ENCODE measurements around the gene PGF. TPM values are rescaled to one million over a fixed set of nuclear protein-coding genes. Genes with fewer than 3 reads are reported as not detected.
A peak's percentile ranks its signal among the peaks of the same experiment; 100 is the strongest.

PGF gene
- 1.2 TPM for polyA plus RNA-seq (2013, experiment 1 of 2)
- polyA plus RNA-seq (2013, experiment 2 of 2): 1.3 TPM

DNA sequence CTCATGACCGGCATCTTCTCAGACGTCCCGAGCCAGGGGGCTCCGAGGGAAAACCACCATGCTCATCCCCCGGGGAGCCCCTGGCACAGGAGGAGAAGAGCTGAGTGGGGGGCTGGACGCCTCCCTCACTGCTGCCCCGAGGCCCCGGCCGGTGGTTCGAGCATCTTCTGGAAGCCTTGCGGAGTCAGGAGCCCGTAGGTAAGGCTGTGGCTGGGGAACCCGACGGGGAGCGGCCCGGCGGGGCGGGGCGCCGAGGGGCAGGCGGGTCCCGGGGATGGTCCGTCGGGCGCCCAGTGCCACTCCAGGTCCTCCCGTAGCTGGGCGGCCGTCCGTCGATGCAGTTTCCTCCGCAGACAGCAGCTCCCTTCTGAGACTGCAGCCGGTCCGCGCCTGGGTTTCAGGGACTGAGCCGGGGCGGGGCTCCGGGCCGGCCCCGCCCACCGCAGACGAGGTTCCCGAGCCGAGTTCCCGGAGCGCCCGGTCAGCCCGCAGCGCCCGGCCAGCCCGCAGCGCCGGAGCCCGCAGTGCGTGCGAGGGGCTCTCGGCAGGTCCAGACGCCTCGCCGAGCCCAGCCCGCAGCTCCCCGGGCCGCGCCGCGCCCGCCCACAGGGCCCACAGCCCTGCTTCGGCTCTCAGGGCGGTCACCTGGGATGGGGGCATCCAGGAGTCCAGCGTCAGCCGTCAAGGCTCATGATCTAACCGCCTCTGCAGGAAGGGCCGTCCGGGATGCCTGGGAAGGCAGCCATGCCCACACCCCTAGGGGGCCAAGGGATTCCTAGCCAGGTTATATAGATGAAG is at the start of gene PGF:
Gene PGF, minus strand, starts transcription at position 369 of the 798 bp plus-strand sequence. Its CDS starts 355 bp downstream, at position 14.
- peak within 1 kb of the TSS; percentile 35 for H3K18ac ChIP-seq (ENCODE audit: low read length)
- H3K36me3 ChIP-seq (ENCODE audit: control insufficient read depth, insufficient read depth, low read length): no peaks in the 10 kb centered on the region
- H3K23ac ChIP-seq (ENCODE audit: low read length): no peak within 1 kb of the TSS
- peak within 1 kb of the TSS; percentile 83 for H3K56ac ChIP-seq (ENCODE audit: low read length)
- no peak within 1 kb of the TSS for H3K27ac ChIP-seq (ENCODE audit: low read depth, low read length)
- peak within 1 kb of the TSS; percentile 51 for H3K4me3 ChIP-seq (ENCODE audit: low read length)
- no peak within 1 kb of the TSS for H2BK5ac ChIP-seq (ENCODE audit: low read length)
- no peaks in the 10 kb centered on the region for H3K27me3 ChIP-seq (ENCODE audit: insufficient read depth, low read length, poor library complexity)
- peak; percentile 70 for DNase-seq
- H2BK15ac ChIP-seq (replicated peaks; ENCODE audit: low read depth): no peak within 1 kb of the TSS
- H3K4ac ChIP-seq (ENCODE audit: low read depth, low read length): peak within 1 kb of the TSS; percentile 4
- H3K4me2 ChIP-seq (ENCODE audit: low read length): peak within 1 kb of the TSS; percentile 66
- peaks cover 2% of the 10 kb centered on the region for H3K4me1 ChIP-seq (ENCODE audit: control insufficient read depth, low read depth, low read length)
- no peaks in the 10 kb centered on the region for H3K79me1 ChIP-seq (ENCODE audit: low read length)
- H3K9ac ChIP-seq (ENCODE audit: low read length): peak within 1 kb of the TSS; percentile 68
- no peak within 1 kb of the TSS for H4K5ac ChIP-seq (ENCODE audit: low read length)
- no peak within 1 kb of the TSS for H2AK5ac ChIP-seq (ENCODE audit: low read length)
- WGBS (ENCODE audit: extremely low coverage, insufficient coverage, low lambda C conversion rate): no CpG with 5 or more reads among the region's 73 CpGs
- H4K8ac ChIP-seq (ENCODE audit: low read depth, low read length): no peak within 1 kb of the TSS
- H3K79me2 ChIP-seq (ENCODE audit: control insufficient read depth, insufficient read depth, low read length): no peaks in the 10 kb centered on the region
- no peak within 1 kb of the TSS for H2BK120ac ChIP-seq (ENCODE audit: low read depth, low read length)

DNA sequence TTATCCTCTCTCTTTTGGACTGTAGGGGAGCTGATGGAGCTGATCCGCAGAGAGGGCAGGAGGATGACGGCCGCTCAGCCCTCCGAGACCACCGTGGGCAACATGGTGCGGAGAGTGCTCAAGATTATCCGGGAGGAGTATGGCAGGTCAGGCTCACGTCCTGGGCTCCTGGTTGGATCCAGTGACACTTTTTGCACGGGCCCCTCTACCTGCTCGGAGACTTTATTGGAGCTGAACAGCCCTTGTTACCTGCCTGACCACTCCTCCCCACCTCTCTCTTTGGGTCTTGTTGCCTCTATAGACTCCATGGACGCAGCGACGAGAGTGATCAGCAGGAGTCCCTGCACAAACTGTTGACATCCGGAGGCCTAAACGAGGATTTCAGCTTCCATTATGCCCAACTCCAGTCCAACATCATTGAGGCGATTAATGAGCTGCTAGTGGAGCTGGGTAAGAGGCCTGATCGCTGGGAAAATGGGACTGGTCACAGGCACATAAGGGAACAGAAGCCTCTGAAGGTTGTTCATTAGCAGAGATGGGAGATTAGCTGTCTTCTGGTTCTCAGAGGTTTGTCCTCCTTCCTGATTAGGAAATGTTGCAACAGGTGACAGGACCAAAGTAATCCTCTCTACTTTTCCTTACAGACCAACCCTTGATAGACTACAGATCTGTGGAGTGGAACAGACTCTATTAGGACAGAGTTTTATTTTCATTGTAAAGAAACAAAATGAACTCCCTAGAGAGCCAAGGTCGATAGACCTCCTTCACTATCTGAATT is 48.0 kb upstream of the PGF start:
- peaks cover 8% of the 10 kb centered on the region for H3K36me3 ChIP-seq (ENCODE audit: control insufficient read depth, insufficient read depth, low read length)
- WGBS (ENCODE audit: extremely low coverage, insufficient coverage, low lambda C conversion rate): no CpG with 5 or more reads among the region's 18 CpGs
- H3K27ac ChIP-seq (ENCODE audit: low read depth, low read length): no peak overlapping the region
- H2BK120ac ChIP-seq (ENCODE audit: low read depth, low read length): no peak overlapping the region
- no peak overlapping the region for H2BK5ac ChIP-seq (ENCODE audit: low read length)
- H3K4me3 ChIP-seq (ENCODE audit: low read length): peak overlapping the region; percentile 97
- no peak overlapping the region for H4K8ac ChIP-seq (ENCODE audit: low read depth, low read length)
- H3K23ac ChIP-seq (ENCODE audit: low read length): no peak overlapping the region
- H3K56ac ChIP-seq (ENCODE audit: low read length): peak overlapping the region; percentile 95
- H3K4me2 ChIP-seq (ENCODE audit: low read length): peak overlapping the region; percentile 92
- H3K18ac ChIP-seq (ENCODE audit: low read length): no peak overlapping the region
- H3K9ac ChIP-seq (ENCODE audit: low read length): peak overlapping the region; percentile 95
- H3K4ac ChIP-seq (ENCODE audit: low read depth, low read length): no peak overlapping the region
- H4K5ac ChIP-seq (ENCODE audit: low read length): no peak overlapping the region
- H3K79me1 ChIP-seq (ENCODE audit: low read length): peaks cover 13% of the 10 kb centered on the region
- peaks cover 17% of the 10 kb centered on the region for H3K79me2 ChIP-seq (ENCODE audit: control insufficient read depth, insufficient read depth, low read length)
- peak; percentile 20 for DNase-seq
- H2AK5ac ChIP-seq (ENCODE audit: low read length): no peak overlapping the region
- no peak overlapping the region for H2BK15ac ChIP-seq (replicated peaks; ENCODE audit: low read depth)
- no peaks in the 10 kb centered on the region for H3K4me1 ChIP-seq (ENCODE audit: control insufficient read depth, low read depth, low read length)
- H3K27me3 ChIP-seq (ENCODE audit: insufficient read depth, low read length, poor library complexity): no peaks in the 10 kb centered on the region

DNA sequence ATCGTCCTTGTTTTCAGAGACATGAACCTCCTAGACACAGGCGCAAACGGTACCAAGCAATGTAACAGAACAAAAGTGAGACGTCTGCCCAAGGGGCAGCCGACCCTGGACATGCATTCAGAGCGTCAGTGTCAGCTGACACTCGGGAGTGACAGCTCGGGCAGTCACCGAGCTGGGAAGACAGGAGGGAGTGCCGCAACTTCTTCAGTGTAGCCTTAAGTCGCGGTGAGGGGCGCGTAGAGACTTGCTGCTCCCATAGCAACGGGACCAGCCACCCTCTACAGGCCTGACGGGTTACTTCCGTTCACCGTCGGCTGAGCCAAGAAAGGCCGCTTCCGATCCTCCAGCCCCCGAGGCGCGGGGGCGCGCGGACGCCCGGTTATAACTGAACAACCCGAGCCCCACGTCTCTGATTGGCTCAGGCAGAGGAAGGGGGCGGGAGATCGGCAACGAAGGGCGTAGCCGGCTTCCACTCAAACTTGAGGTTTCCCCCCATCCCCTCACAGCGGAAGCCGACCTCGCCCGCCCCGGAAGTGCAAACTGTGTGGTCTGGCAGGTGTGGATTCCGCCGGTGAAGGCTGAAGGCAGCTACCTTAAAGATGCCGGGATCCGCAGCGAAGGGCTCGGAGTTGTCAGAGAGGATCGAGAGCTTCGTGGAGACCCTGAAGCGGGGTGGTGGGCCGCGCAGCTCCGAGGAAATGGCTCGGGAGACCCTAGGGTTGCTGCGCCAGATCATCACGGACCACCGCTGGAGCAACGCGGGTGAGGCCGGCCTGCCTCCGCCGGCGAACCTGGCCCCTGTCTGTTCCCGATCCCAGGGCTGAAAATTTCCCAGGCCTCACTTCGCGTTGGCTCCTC is 47.2 kb upstream of the PGF start, which contains the start of gene EIF2B2:
Gene EIF2B2, plus strand, starts transcription at position 530 of the 858 bp plus-strand sequence. Its CDS starts 70 bp downstream, at position 600.
- Histone ChIP-seq H3K9ac (ENCODE audit: low read length) (peak within 1 kb of the TSS; percentile 95), H3K4ac (ENCODE audit: low read depth, low read length) (no peak within 1 kb of the TSS), H3K4me1 (ENCODE audit: control insufficient read depth, low read depth, low read length) (no peaks in the 10 kb centered on the region), H3K4me2 (ENCODE audit: low read length) (peak within 1 kb of the TSS; percentile 92), H3K27ac (ENCODE audit: low read depth, low read length) (peak within 1 kb of the TSS; percentile 18), H2AK5ac (ENCODE audit: low read length) (no peak within 1 kb of the TSS), H2BK15ac (replicated peaks; ENCODE audit: low read depth) (no peak within 1 kb of the TSS), H2BK120ac (ENCODE audit: low read depth, low read length) (no peak within 1 kb of the TSS), H3K56ac (ENCODE audit: low read length) (peak within 1 kb of the TSS; percentile 95), H3K79me2 (ENCODE audit: control insufficient read depth, insufficient read depth, low read length) (peaks cover 17% of the 10 kb centered on the region), H3K23ac (ENCODE audit: low read length) (no peak within 1 kb of the TSS), H3K27me3 (ENCODE audit: insufficient read depth, low read length, poor library complexity) (no peaks in the 10 kb centered on the region), H3K4me3 (ENCODE audit: low read length) (peak within 1 kb of the TSS; percentile 97), H4K5ac (ENCODE audit: low read length) (no peak within 1 kb of the TSS), H3K18ac (ENCODE audit: low read length) (no peak within 1 kb of the TSS), H4K8ac (ENCODE audit: low read depth, low read length) (no peak within 1 kb of the TSS), H3K36me3 (ENCODE audit: control insufficient read depth, insufficient read depth, low read length) (peaks cover 5% of the 10 kb centered on the region), H2BK5ac (ENCODE audit: low read length) (no peak within 1 kb of the TSS), H3K79me1 (ENCODE audit: low read length) (peaks cover 13% of the 10 kb centered on the region)
- peak; percentile 99 for DNase-seq
- WGBS (ENCODE audit: extremely low coverage, insufficient coverage, low lambda C conversion rate): no CpG with 5 or more reads among the region's 66 CpGs

DNA sequence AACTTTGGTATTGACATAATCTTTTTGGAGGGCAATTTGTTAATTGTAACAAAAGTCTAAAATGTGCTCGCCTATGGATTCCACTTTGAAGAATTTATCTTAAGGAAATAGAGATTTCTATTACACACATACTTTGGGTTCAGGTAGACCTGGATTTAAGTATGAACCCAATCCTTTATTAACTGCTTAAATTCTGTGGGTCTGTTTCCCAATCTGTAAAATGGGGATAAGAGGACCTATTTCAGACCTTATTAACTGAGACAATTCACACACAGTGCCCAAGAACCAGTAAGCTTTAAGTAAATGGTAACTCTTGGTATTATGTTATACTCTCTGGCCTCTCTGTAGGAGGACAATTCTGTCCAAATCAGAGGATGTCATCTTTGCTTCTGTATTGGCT is 46.5 kb upstream of the PGF start:
- Histone ChIP-seq H3K79me2 (ENCODE audit: control insufficient read depth, insufficient read depth, low read length) (peaks cover 17% of the 10 kb centered on the region), H3K4me1 (ENCODE audit: control insufficient read depth, low read depth, low read length) (no peaks in the 10 kb centered on the region), H3K4ac (ENCODE audit: low read depth, low read length) (no peak overlapping the region), H3K4me2 (ENCODE audit: low read length) (peak overlapping the region; percentile 54), H4K8ac (ENCODE audit: low read depth, low read length) (no peak overlapping the region), H3K9ac (ENCODE audit: low read length) (peak overlapping the region; percentile 55), H2AK5ac (ENCODE audit: low read length) (no peak overlapping the region), H3K23ac (ENCODE audit: low read length) (no peak overlapping the region), H2BK120ac (ENCODE audit: low read depth, low read length) (no peak overlapping the region), H2BK15ac (replicated peaks; ENCODE audit: low read depth) (no peak overlapping the region), H3K18ac (ENCODE audit: low read length) (no peak overlapping the region), H4K5ac (ENCODE audit: low read length) (no peak overlapping the region), H3K27ac (ENCODE audit: low read depth, low read length) (no peak overlapping the region), H3K79me1 (ENCODE audit: low read length) (peaks cover 13% of the 10 kb centered on the region), H3K27me3 (ENCODE audit: insufficient read depth, low read length, poor library complexity) (no peaks in the 10 kb centered on the region), H3K56ac (ENCODE audit: low read length) (no peak overlapping the region), H3K4me3 (ENCODE audit: low read length) (no peak overlapping the region), H3K36me3 (ENCODE audit: control insufficient read depth, insufficient read depth, low read length) (peaks cover 4% of the 10 kb centered on the region), H2BK5ac (ENCODE audit: low read length) (no peak overlapping the region)
- DNase-seq: no peak
- WGBS (ENCODE audit: extremely low coverage, insufficient coverage, low lambda C conversion rate): no CpG with 5 or more reads among the region's 1 CpG

DNA sequence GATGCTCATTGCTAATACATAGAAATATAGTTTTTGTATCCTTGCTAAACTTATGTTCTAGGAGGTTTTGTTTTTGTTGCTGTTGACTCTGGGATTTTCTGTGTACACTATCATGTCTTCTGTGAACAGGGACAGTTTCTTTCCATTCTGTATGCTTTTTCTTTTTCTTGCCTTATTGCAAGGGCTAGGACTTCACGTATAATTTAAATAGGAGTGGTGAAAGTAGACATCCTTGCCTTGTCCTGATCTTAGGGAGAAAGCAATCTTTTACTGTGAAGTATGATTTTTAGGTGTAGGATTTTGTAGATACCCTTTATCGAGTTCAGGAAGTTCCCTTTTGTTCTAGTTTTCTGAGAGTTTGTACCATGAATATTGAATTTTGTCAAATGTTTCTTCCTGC is 45.9 kb upstream of the PGF start:
- no peak overlapping the region for H3K27ac ChIP-seq (ENCODE audit: low read depth, low read length)
- no peak overlapping the region for H3K4ac ChIP-seq (ENCODE audit: low read depth, low read length)
- no peak overlapping the region for H2BK5ac ChIP-seq (ENCODE audit: low read length)
- H3K4me2 ChIP-seq (ENCODE audit: low read length): no peak overlapping the region
- no peak overlapping the region for H2BK120ac ChIP-seq (ENCODE audit: low read depth, low read length)
- H3K79me2 ChIP-seq (ENCODE audit: control insufficient read depth, insufficient read depth, low read length): peaks cover 17% of the 10 kb centered on the region
- no peak overlapping the region for H3K23ac ChIP-seq (ENCODE audit: low read length)
- H2BK15ac ChIP-seq (replicated peaks; ENCODE audit: low read depth): no peak overlapping the region
- H3K27me3 ChIP-seq (ENCODE audit: insufficient read depth, low read length, poor library complexity): no peaks in the 10 kb centered on the region
- no peaks in the 10 kb centered on the region for H3K36me3 ChIP-seq (ENCODE audit: control insufficient read depth, insufficient read depth, low read length)
- DNase-seq: no peak
- no peak overlapping the region for H4K8ac ChIP-seq (ENCODE audit: low read depth, low read length)
- H3K18ac ChIP-seq (ENCODE audit: low read length): no peak overlapping the region
- H4K5ac ChIP-seq (ENCODE audit: low read length): no peak overlapping the region
- no peak overlapping the region for H3K56ac ChIP-seq (ENCODE audit: low read length)
- no peak overlapping the region for H3K4me3 ChIP-seq (ENCODE audit: low read length)
- no peak overlapping the region for H3K9ac ChIP-seq (ENCODE audit: low read length)
- H3K79me1 ChIP-seq (ENCODE audit: low read length): peaks cover 11% of the 10 kb centered on the region
- H2AK5ac ChIP-seq (ENCODE audit: low read length): no peak overlapping the region
- whole genome bisulfite sequencing (ENCODE audit: extremely low coverage, insufficient coverage, low lambda C conversion rate): no CpG with 5 or more reads among the region's 2 CpGs
- no peaks in the 10 kb centered on the region for H3K4me1 ChIP-seq (ENCODE audit: control insufficient read depth, low read depth, low read length)

All from mesendoderm (in vitro differentiated cells).